Thymus (tissue), 11 donors: ENCODE results near the gene TAF1C. TPM values are rescaled to one million over a fixed set of nuclear protein-coding genes. Genes with fewer than 3 reads are reported as not detected.
"Not testable (repeated sequence)": the region's sequence is repeated elsewhere in the genome, so short reads cannot be mapped to it uniquely, and the experiment has no call there.

Experiments
- DNase-seq, 9 donors: peaks; one replicate each; pipeline ENCODE4 v3.0.0-alpha.2; 2013; ENCODE audit warnings: low spot score in 9 of 9, low read depth in 6 of 9, missing footprints in 1 of 9
- H3K27ac ChIP-seq, 2 donors: one replicate each; pipeline ENCODE4 v1.5.1; 2013; ENCODE audit warnings: control low read depth in 1 of 2, low read depth in 1 of 2, low read length in 1 of 2, mild to moderate bottlenecking in 1 of 2, moderate library complexity in 1 of 2
- H3K27me3 ChIP-seq, 2 donors: one replicate each; pipeline ENCODE4 v1.5.1; 2013; ENCODE audit warnings: low read length in 1 of 2; ENCODE audit not compliant: control insufficient read depth in 2 of 2, insufficient read depth in 1 of 2
- H3K36me3 ChIP-seq, 2 donors: one replicate each; pipeline ENCODE4 v1.5.1; 2013; ENCODE audit warnings: low read length in 1 of 2, mild to moderate bottlenecking in 1 of 2, moderate library complexity in 1 of 2; ENCODE audit not compliant: control insufficient read depth in 2 of 2, insufficient read depth in 2 of 2
- H3K4me1 ChIP-seq, 2 donors: one replicate each; pipeline ENCODE4 v1.5.1; 2013; ENCODE audit warnings: low read length in 2 of 2; ENCODE audit not compliant: control insufficient read depth in 2 of 2, insufficient read depth in 2 of 2
- H3K4me3 ChIP-seq, 2 donors: one replicate each; pipeline ENCODE4 v1.5.1; 2013; ENCODE audit warnings: low read length in 2 of 2, control low read depth in 1 of 2, mild to moderate bottlenecking in 1 of 2
- H3K9me3 ChIP-seq, 2 donors: one replicate each; pipeline ENCODE4 v1.5.1; 2013; ENCODE audit warnings: low read length in 1 of 2, mild to moderate bottlenecking in 1 of 2; ENCODE audit not compliant: control insufficient read depth in 2 of 2, insufficient read depth in 1 of 2
- WGBS: extraction: QIAGEN DNeasy Blood & Tissue Kit; methylation state at CpG from one replicate; pipeline ENCODE4 v1.1.7; 2013; 5-methylcytosine and 5-hydroxymethylcytosine counted together
- polyA plus RNA-seq: library from polyadenylated mRNA; stranded (reverse); fragments of 200-250 nt; gene quantifications from one replicate; pipeline ENCODE4 v1.2.3, GENCODE V29; 2013
- total RNA-seq: library from RNA; stranded (reverse); fragments of 120-200 nt; gene quantifications from one replicate; pipeline ENCODE4 v1.2.4, GENCODE V29; 2013
- donor health status: healthy.

The TAF1C gene
- total and polyA plus RNA-seq, 2 donors: 14.9 to 72.3 TPM

DNA sequence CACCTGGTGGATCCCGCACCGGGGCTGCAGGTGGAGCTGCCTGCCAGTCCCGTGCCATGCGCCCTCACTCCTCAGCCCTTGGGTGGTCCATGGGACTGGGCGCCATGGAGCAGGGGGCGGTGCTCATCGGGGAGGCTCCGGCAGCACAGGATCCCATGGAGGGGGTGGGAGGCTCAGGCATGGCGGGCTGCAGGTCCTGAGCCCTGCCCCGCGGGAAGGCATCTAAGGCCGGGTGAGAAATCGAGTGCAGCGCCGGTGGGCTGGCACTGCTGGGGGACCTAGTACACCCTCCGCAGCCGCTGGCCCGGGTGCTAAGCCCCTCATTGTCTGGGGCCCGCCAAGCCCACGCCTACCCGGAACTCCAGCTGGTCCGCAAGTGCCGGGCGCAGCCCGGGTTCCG, 17.7 kb upstream of the TAF1C start:
- 90% methylated on average over 26 of the region's 26 CpGs for WGBS
- not testable (repeated sequence) for DNase-seq, H3K36me3 ChIP-seq, H3K9me3 ChIP-seq, H3K27me3 ChIP-seq, H3K4me1 ChIP-seq, H3K4me3 ChIP-seq, H3K27ac ChIP-seq

DNA sequence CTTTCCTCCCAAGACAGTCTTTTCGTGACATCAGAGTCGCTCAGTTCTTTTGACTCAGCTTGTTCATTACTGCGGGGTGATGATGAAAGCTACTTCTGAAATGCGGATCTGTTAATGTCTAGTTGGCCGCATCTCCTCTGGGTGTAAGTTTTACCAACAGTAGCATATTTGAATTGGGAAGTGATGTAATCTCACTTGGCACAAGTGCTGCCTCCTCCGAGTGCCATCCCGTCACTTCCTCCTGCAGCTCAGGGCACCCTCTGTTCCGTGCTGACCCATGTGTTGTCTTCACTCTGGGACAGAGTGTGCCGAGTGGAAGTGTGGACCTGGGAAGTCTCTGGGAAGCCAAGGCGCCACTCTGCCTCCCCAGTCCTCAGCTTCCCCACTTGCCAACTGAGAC, 13.0 kb upstream of the TAF1C start:
- no peaks in the 10 kb centered on the region for H3K36me3 ChIP-seq
- H3K4me3 ChIP-seq: no peak overlapping the region
- DNase-seq: no peak
- peaks cover 0 to 9% of the 10 kb centered on the region in 2 donors for H3K27me3 ChIP-seq
- no peaks in the 10 kb centered on the region for H3K9me3 ChIP-seq
- H3K27ac ChIP-seq: no peak overlapping the region
- peaks cover 2 to 5% of the 10 kb centered on the region in 2 donors for H3K4me1 ChIP-seq
- WGBS: 77% methylated on average over 10 of the region's 10 CpGs

DNA sequence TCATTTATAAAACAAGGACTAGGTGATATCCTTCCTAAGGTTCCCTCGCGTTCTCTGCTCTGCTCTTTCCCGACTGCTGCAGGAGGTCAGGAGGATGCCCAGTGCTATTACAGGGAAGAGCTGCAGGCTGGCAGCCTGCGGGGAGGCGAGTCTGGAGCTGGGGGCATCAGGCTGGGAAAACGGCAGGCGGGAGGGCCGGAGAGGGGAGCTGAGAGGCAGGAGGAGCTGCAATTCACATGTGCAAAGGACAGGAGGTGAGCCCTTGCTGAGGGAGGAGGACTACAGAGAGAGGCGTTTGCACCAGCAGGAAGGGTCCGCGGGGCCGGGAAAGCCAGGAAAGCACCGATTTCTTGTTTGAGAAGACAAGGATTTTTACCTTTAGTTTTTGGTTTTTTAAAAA, 12.2 kb upstream of the TAF1C start:
- Histone ChIP-seq H3K4me3 (no peak overlapping the region), H3K9me3 (no peaks in the 10 kb centered on the region), H3K4me1 (peaks cover 9 to 12% of the 10 kb centered on the region in 2 donors), H3K27ac (no peak overlapping the region), H3K36me3 (no peaks in the 10 kb centered on the region), H3K27me3 (peaks cover 0 to 9% of the 10 kb centered on the region in 2 donors)
- WGBS: 71% methylated on average over 13 of the region's 13 CpGs
- DNase-seq: no peak

GRCh38 chr16:84198401-84198800, 11.5 kb upstream of the TAF1C start:
- WGBS: 95% methylated on average over 10 of the region's 10 CpGs
- Histone ChIP-seq H3K4me1 (peaks cover 15 to 19% of the 10 kb centered on the region in 2 donors), H3K9me3 (no peaks in the 10 kb centered on the region), H3K27me3 (peaks cover 0 to 9% of the 10 kb centered on the region in 2 donors), H3K36me3 (no peaks in the 10 kb centered on the region), H3K4me3 (no peak overlapping the region), H3K27ac (no peak overlapping the region)
- DNase-seq: no peak

GRCh38 chr16:84197466-84198128, 10.7 kb upstream of the TAF1C start:
- no peaks in the 10 kb centered on the region for H3K36me3 ChIP-seq
- H3K4me3 ChIP-seq: no peak overlapping the region
- peaks cover 0 to 9% of the 10 kb centered on the region in 2 donors for H3K27me3 ChIP-seq
- peaks cover 18 to 22% of the 10 kb centered on the region in 2 donors for H3K4me1 ChIP-seq
- H3K9me3 ChIP-seq: no peaks in the 10 kb centered on the region
- DNase-seq: no peak
- WGBS: 95% methylated on average over 14 of the region's 14 CpGs
- no peak overlapping the region for H3K27ac ChIP-seq

DNA sequence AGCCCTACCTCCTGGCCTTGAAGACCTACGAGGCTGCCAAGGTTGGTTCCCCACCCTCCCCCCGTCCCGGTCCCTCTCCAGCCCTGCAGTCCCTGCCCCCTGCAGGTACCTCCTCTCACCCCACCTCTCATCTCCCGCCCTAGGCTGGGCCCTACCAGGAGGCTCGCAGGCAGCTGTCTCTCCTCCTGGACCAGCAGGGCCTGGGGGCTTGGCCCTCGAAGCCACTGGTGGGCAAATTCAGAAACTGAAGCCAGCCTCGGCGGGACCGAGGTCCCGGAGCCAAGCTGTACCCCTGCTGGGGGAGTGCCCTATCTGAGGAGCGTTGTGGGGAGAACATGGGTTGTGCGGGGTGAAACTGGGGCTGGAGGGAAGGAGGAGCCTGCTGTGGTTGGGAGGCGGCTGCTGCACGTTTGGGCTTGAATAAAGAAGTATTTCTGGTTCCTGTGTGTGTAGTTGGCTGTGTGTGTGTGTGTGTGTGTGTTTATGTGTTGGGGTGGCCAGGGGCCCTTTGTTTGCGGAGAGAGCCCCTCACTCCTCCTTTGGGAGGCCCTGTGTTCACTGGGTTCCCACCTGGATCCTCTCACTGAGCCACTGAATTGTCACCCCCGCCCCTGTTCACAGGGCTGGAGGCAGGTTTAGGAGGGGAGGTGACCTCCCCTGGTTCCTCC, 10.0 kb upstream of the TAF1C start:
- DNase-seq: no peak
- H3K9me3 ChIP-seq: no peaks in the 10 kb centered on the region
- WGBS: 87% methylated on average over 16 of the region's 16 CpGs
- no peak overlapping the region for H3K4me3 ChIP-seq
- peaks cover 18 to 22% of the 10 kb centered on the region in 2 donors for H3K4me1 ChIP-seq
- no peak overlapping the region for H3K27ac ChIP-seq
- H3K36me3 ChIP-seq: no peaks in the 10 kb centered on the region
- H3K27me3 ChIP-seq: peaks cover 0 to 9% of the 10 kb centered on the region in 2 donors

DNA sequence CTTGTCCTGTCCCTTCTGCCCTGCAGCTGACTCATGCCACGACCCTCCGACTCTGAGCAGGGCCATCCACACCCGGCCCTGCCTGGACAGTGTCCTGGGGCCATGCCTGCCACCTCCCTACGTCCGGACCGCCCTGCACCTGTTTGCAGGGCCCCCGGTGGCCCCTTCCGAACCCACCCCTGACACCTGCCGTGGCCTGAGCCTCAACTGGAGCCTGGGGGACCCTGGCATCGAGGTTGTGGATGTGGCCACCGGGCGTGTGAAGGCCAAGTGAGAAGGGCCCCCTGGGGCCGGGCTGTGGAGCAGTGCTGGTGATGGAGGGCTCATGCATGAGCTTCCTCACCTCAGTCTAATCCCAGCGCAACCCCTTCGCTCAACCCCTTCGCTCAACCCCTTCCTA, 9.2 kb upstream of the TAF1C start:
- Histone ChIP-seq H3K27ac (no peak overlapping the region), H3K27me3 (peaks cover 0 to 9% of the 10 kb centered on the region in 2 donors), H3K9me3 (no peaks in the 10 kb centered on the region), H3K36me3 (no peaks in the 10 kb centered on the region), H3K4me3 (no peak overlapping the region), H3K4me1 (peaks cover 18 to 22% of the 10 kb centered on the region in 2 donors)
- 97% methylated on average over 16 of the region's 16 CpGs for WGBS
- DNase-seq: no peak

DNA sequence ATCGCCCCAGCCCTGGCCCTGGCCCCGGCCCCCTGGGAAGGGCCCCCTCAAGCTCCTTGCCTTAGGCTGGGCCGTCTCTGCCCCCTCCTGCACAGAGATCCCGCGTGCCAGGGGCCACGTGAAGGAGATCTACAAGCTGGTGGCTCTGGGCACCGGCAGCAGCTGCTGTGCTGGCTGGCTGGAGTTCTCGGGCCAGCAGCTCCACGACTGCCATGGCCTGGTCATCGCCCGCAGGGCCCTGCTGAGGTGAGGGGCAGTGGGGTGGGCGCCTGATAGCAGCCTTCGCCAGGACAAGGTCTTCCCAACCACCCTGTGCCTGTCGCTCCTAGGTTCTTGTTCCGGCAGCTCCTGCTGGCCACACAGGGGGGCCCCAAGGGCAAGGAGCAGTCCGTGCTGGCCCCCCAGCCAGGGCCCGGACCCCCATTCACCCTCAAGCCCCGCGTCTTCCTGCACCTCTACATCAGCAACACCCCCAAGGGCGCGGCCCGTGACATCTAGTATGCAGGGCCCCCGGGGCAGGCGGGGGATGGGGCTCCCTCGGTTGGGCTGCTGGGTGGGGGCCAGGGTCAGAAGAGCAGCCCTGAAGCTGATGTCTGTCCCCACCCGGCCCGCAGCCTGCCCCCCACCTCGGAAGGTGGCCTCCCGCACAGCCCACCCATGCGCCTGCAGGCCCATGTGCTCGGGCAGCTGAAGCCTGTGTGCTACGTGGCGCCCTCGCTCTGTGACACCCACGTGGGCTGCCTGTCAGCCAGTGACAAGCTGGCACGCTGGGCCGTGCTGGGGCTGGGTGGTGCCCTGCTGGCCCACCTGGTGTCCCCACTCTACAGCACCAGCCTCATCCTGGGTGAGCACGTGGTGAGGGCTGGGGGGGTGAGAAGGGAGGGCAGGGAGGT, 8.6 kb upstream of the TAF1C start:
- Histone ChIP-seq H3K27ac (no peak overlapping the region), H3K4me1 (peaks cover 18 to 22% of the 10 kb centered on the region in 2 donors), H3K27me3 (peaks cover 0 to 9% of the 10 kb centered on the region in 2 donors), H3K9me3 (no peaks in the 10 kb centered on the region), H3K36me3 (no peaks in the 10 kb centered on the region), H3K4me3 (no peak overlapping the region)
- no peak for DNase-seq
- 90% methylated on average over 38 of the region's 38 CpGs for WGBS
